IMR-90 (cell line): ENCODE results near the gene TOP3B. TPM values are rescaled to one million over a fixed set of nuclear protein-coding genes. Genes with fewer than 3 reads are reported as not detected.

Experiments
- ATAC-seq: fragments of 200-7000 bp; cut with Tn5 transposase; 2 replicates; pipeline ENCODE4 v1.9.1; 2020; ENCODE audit warnings: low read depth, mild to moderate bottlenecking, moderate library complexity
- BruUV-seq: library from RNA; stranded (reverse); fragments of 400-500 nt; replicated peaks from 2 replicates; lab custom pipeline; 2021; lab: Mats Ljungman, UMichigan
- CTCF ChIA-PET: fragments of 300-600 bp; formaldehyde crosslinking; extraction: SDS; loops from one replicate; lab custom pipeline; 2021; ENCODE audit warnings: antibody characterized with exemption; lab: Yijun Ruan, JAX
- POLR2A ChIA-PET: fragments of 300-600 bp; sonication (Branson Sonifier 250); formaldehyde crosslinking; loops from one replicate; lab custom pipeline; 2022; ENCODE audit warnings: antibody characterized with exemption; ENCODE audit not compliant: unreplicated experiment; lab: Charles Lee
- DNase-seq: peaks from one replicate; pipeline ENCODE4 v3.0.0; 2013
- H2AFZ ChIP-seq: replicated peaks from 2 replicates; pipeline ENCODE3; 2013; ENCODE audit warnings: low read length, mild to moderate bottlenecking; ENCODE audit not compliant: poor library complexity
- H2AK5ac ChIP-seq: 2 replicates; pipeline ENCODE4 v1.6.1; 2013; ENCODE audit warnings: low read depth, low read length, inconsistent platforms
- H2AK9ac ChIP-seq: replicated peaks from 2 replicates; pipeline ENCODE3; 2013; ENCODE audit warnings: mild to moderate bottlenecking, low read depth, low read length, moderate library complexity; ENCODE audit not compliant: poor library complexity
- H2BK120ac ChIP-seq: 2 replicates; pipeline ENCODE4 v1.6.1; 2013; ENCODE audit warnings: low read depth, low read length, inconsistent platforms
- H2BK15ac ChIP-seq: 3 replicates; pipeline ENCODE4 v1.6.1; 2013; ENCODE audit warnings: low read depth, low read length, inconsistent platforms
- H2BK20ac ChIP-seq: 2 replicates; pipeline ENCODE4 v1.6.1; 2013; ENCODE audit warnings: low read depth, mild to moderate bottlenecking, inconsistent platforms, low read length, moderate library complexity
- H2BK5ac ChIP-seq: 2 replicates; pipeline ENCODE4 v1.6.1; 2013; ENCODE audit warnings: mild to moderate bottlenecking, low read depth, low read length, inconsistent platforms; ENCODE audit not compliant: poor library complexity, severe bottlenecking
- H3K14ac ChIP-seq: replicated peaks from 2 replicates; pipeline ENCODE4 v1.6.1; 2013; ENCODE audit warnings: low read depth, low read length, inconsistent platforms
- H3K18ac ChIP-seq: 2 replicates; pipeline ENCODE4 v1.6.1; 2013; ENCODE audit warnings: low read depth, low read length, control low read depth
- H3K23ac ChIP-seq: 2 replicates; pipeline ENCODE4 v1.6.1; 2013; ENCODE audit warnings: low read depth, low read length, inconsistent platforms
- H3K27ac ChIP-seq: 2 replicates; pipeline ENCODE4 v1.5.1; 2013; ENCODE audit warnings: mild to moderate bottlenecking, control low read depth, low read length; ENCODE audit not compliant: insufficient read depth
- H3K27me3 ChIP-seq: 2 replicates; pipeline ENCODE4 v1.6.1; 2013; ENCODE audit warnings: low read length; ENCODE audit not compliant: control insufficient read depth, insufficient read depth
- H3K36me3 ChIP-seq: 2 replicates; pipeline ENCODE4 v1.6.1; 2013; ENCODE audit warnings: low read length, mixed read lengths; ENCODE audit not compliant: control insufficient read depth, insufficient read depth
- H3K4ac ChIP-seq: 2 replicates; pipeline ENCODE4 v1.6.1; 2013; ENCODE audit warnings: low read depth, low read length, inconsistent platforms
- H3K4me1 ChIP-seq: 2 replicates; pipeline ENCODE4 v1.6.1; 2013; ENCODE audit warnings: low read length, mixed read lengths; ENCODE audit not compliant: control insufficient read depth, insufficient read depth
- H3K4me2 ChIP-seq: 2 replicates; pipeline ENCODE4 v1.6.1; 2013; ENCODE audit warnings: low read depth, mild to moderate bottlenecking, control low read depth, low read length, moderate library complexity
- H3K4me3 ChIP-seq: 2 replicates; pipeline ENCODE4 v1.5.1; 2013; ENCODE audit warnings: low read depth, mild to moderate bottlenecking, control low read depth, low read length, moderate library complexity; ENCODE audit not compliant: insufficient read depth
- H3K56ac ChIP-seq: 2 replicates; pipeline ENCODE4 v1.6.1; 2013; ENCODE audit warnings: low read length, inconsistent platforms; ENCODE audit not compliant: insufficient read depth; ENCODE audit errors: extremely low read depth
- H3K79me1 ChIP-seq, 2 experiments: 2 replicates each; pipeline ENCODE4 v1.6.1; 2013; ENCODE audit warnings: low read length in 2 of 2, inconsistent platforms in 1 of 2, low read depth in 1 of 2
- H3K9ac ChIP-seq: 2 replicates; pipeline ENCODE4 v1.6.1; 2013; ENCODE audit warnings: low read depth, low read length, control low read depth
- H3K9me1 ChIP-seq: 2 replicates; pipeline ENCODE4 v1.6.1; 2013; ENCODE audit warnings: low read length, inconsistent platforms; ENCODE audit not compliant: insufficient read depth
- H3K9me3 ChIP-seq: 2 replicates; pipeline ENCODE4 v1.6.1; 2013; ENCODE audit warnings: low read length; ENCODE audit not compliant: control insufficient read depth, insufficient read depth
- H4K20me1 ChIP-seq: 2 replicates; pipeline ENCODE4 v1.6.1; 2013; ENCODE audit warnings: low read length, inconsistent platforms; ENCODE audit not compliant: insufficient read depth
- H4K5ac ChIP-seq: 2 replicates; pipeline ENCODE4 v1.6.1; 2013; ENCODE audit warnings: mild to moderate bottlenecking, low read depth, low read length, control low read depth
- H4K8ac ChIP-seq, 2 experiments: 2 replicates each; pipeline ENCODE4 v1.6.1; 2013; ENCODE audit warnings: low read depth in 2 of 2, low read length in 2 of 2, control low read depth in 1 of 2, inconsistent platforms in 1 of 2
- H4K91ac ChIP-seq: 2 replicates; pipeline ENCODE4 v1.6.1; 2013; ENCODE audit warnings: low read depth, low read length, inconsistent platforms; ENCODE audit not compliant: insufficient read depth
- BHLHE40 ChIP-seq: fragments of 150-350 bp; IDR thresholded peaks from 2 replicates; pipeline ENCODE4 v1.6.1; 2016; ENCODE audit warnings: mild to moderate bottlenecking, low read depth, low read length
- CEBPB ChIP-seq: IDR thresholded peaks from 2 replicates; pipeline ENCODE4 v1.6.1; 2012; ENCODE audit warnings: low read depth, low read length, improper control_type of control experiment
- FOS ChIP-seq: fragments of 150-350 bp; IDR thresholded peaks from 2 replicates; pipeline ENCODE4 v1.6.1; 2016; ENCODE audit warnings: low read depth, low read length
- NFE2L2 ChIP-seq: fragments of 150-350 bp; IDR thresholded peaks from 2 replicates; pipeline ENCODE4 v1.6.1; 2016; ENCODE audit warnings: low read depth, mild to moderate bottlenecking, low read length
- POLR2A ChIP-seq: IDR thresholded peaks from 2 replicates; pipeline ENCODE4 v1.6.1; 2012; ENCODE audit warnings: mild to moderate bottlenecking, low read depth, low read length
- RAD21 ChIP-seq: IDR thresholded peaks from 2 replicates; pipeline ENCODE4 v1.6.1; 2012; ENCODE audit warnings: low read length, improper control_type of control experiment
- RCOR1 ChIP-seq: IDR thresholded peaks from 2 replicates; pipeline ENCODE4 v1.6.1; 2012; ENCODE audit warnings: mild to moderate bottlenecking, low read length, improper control_type of control experiment; ENCODE audit not compliant: insufficient replicate concordance
- RFX5 ChIP-seq: IDR thresholded peaks from 2 replicates; pipeline ENCODE4 v1.8.0; 2012; ENCODE audit warnings: low read depth, mild to moderate bottlenecking, low read length, moderate library complexity
- SMC3 ChIP-seq: fragments of 150-350 bp; IDR thresholded peaks from 2 replicates; pipeline ENCODE4 v1.6.1; 2016; ENCODE audit warnings: low read depth, mild to moderate bottlenecking, antibody characterized with exemption, low read length, moderate library complexity
- USF2 ChIP-seq: fragments of 150-350 bp; IDR thresholded peaks from 2 replicates; pipeline ENCODE4 v1.6.1; 2017; ENCODE audit warnings: mild to moderate bottlenecking, antibody characterized with exemption, low read length, low read depth
- WGBS, 2 experiments: methylation state at CpG; one replicate each; pipeline versions ENCODE4 v1.1.5 to v1.1.7; 2013; ENCODE audit warnings: missing lambda C conversion rate in 2 of 2; ENCODE audit not compliant: insufficient read length in 1 of 2; ENCODE audit errors: extremely low coverage in 2 of 2; 5-methylcytosine and 5-hydroxymethylcytosine counted together
- dilution Hi-C: fragments of 300-500 bp; cut with HindIII; formaldehyde crosslinking; loops from one replicate; pipeline ENCODE4 v1.14.3; 2018; ENCODE audit warnings: low sequenced_read_pairs; ENCODE audit not compliant: unreplicated experiment
- in situ Hi-C: fragments of 300-500 bp; cut with MboI; formaldehyde crosslinking; loops from 3 replicates; pipeline ENCODE4 v1.14.3; 2019; ENCODE audit warnings: low sequenced_read_pairs, inconsistent platforms, mixed read lengths
- intact Hi-C: fragments of 100-400 bp; cut with micrococcal nuclease; formaldehyde crosslinking; loops from 2 replicates; pipeline ENCODE4 v1.10.0; 2022
- polyA plus RNA-seq, 3 experiments: library from polyadenylated mRNA; depleted of rRNA; stranded (reverse); fragments of >200 nt; gene quantifications; 2 replicates each; pipeline ENCODE4 v1.2.3, GENCODE V29; 2012; ENCODE audit warnings: low replicate concordance in 1 of 3
- total RNA-seq: library from RNA; depleted of rRNA; stranded (reverse); fragments of >200 nt; gene quantifications from 2 replicates; pipeline ENCODE4 v1.2.3, GENCODE V29; 2012

Gene TOP3B
- total and polyA plus RNA-seq, 2 of the 4 experiments (the other 2 are of a cell fraction) = 23.0 to 23.5 TPM

- CTCF ChIA-PET = no interaction called here
- Histone ChIP-seq H3K9me3 (no peaks in the 10 kb centered on the region), H2BK20ac (no peak overlapping the region), H3K36me3 (peaks cover 27% of the 10 kb centered on the region), H3K4me1 (peaks cover 2% of the 10 kb centered on the region; the same call in 1 of the 2 replicates), H3K9ac (no peak overlapping the region), H4K5ac (no peak overlapping the region), H4K91ac (no peak overlapping the region), H2AK5ac (no peak overlapping the region), H2BK15ac (no peak overlapping the region), H3K56ac (no peak overlapping the region), H2AFZ (peak overlapping the region; percentile 33), H3K14ac (no peak overlapping the region), H4K20me1 (peaks cover 37% of the 10 kb centered on the region), H3K9me1 (peaks cover 10% of the 10 kb centered on the region), H4K8ac (no peak overlapping the region), H2AK9ac (peak overlapping the region; percentile 13), H3K4ac (no peak overlapping the region), H3K79me1 (peaks cover 46 to 77% of the 10 kb centered on the region in 2 experiments), H3K23ac (no peak overlapping the region), H3K27ac (no peak overlapping the region), H2BK120ac (no peak overlapping the region), H3K4me2 (no peak overlapping the region), H2BK5ac (no peak overlapping the region), H3K27me3 (no peaks in the 10 kb centered on the region), H3K18ac (no peak overlapping the region), H3K4me3 (no peak overlapping the region)
- POLR2A ChIA-PET = no interaction called here
- DNase-seq (no peak), ATAC-seq (no peak)
- 76% methylated on average over 6 of the region's 11 CpGs; no CpG with 5 or more reads in 1 of the 2 experiments for WGBS, 2 experiments
- in situ Hi-C loops = no loop called here
- TF ChIP-seq NFE2L2 = no peak
- TF ChIP-seq BHLHE40 = no peak
- no peak for TF ChIP-seq USF2
- TF ChIP-seq SMC3 = no peak
- no peak for TF ChIP-seq RAD21
- TF ChIP-seq RFX5 = no peak
- no peak for TF ChIP-seq FOS
- TF ChIP-seq CEBPB = no peak
- TF ChIP-seq POLR2A = no peak
- TF ChIP-seq RCOR1 = no peak
- intact Hi-C loops = no loop called here
- BruUV-seq = no TSS peak
- dilution Hi-C loops = no loop called here
Observed at GRCh38 chr22:21978564-21979386, 3.8 kb downstream of the TOP3B start.
